HL-60 (cell line): ENCODE results near the gene DOP1A.

Experiments used
- GABPA ChIP-seq: IDR thresholded peaks from 2 replicates; pipeline ENCODE4 v1.6.1; 2012; ENCODE audit warnings: low read depth
- POLR2AphosphoS5 ChIP-seq: IDR thresholded peaks from 2 replicates; pipeline ENCODE4 v1.6.1; 2012; ENCODE audit warnings: low read depth
- SPI1 ChIP-seq: IDR thresholded peaks from 2 replicates; pipeline ENCODE4 v1.6.1; 2012; ENCODE audit warnings: low read depth, mild to moderate bottlenecking, borderline replicate concordance
- TF ChIP-seq, protein P1 (sequence below): IDR thresholded peaks from one replicate; pipeline ENCODE4 v1.5.1; 2011; ENCODE audit warnings: low read length, control low read depth, inconsistent platforms; ENCODE audit not compliant: insufficient read depth
- TF ChIP-seq, protein P2 (sequence below): IDR thresholded peaks from 2 replicates; pipeline ENCODE4 v1.6.1; 2012; ENCODE audit warnings: low read depth; ENCODE audit not compliant: insufficient replicate concordance

DNA sequence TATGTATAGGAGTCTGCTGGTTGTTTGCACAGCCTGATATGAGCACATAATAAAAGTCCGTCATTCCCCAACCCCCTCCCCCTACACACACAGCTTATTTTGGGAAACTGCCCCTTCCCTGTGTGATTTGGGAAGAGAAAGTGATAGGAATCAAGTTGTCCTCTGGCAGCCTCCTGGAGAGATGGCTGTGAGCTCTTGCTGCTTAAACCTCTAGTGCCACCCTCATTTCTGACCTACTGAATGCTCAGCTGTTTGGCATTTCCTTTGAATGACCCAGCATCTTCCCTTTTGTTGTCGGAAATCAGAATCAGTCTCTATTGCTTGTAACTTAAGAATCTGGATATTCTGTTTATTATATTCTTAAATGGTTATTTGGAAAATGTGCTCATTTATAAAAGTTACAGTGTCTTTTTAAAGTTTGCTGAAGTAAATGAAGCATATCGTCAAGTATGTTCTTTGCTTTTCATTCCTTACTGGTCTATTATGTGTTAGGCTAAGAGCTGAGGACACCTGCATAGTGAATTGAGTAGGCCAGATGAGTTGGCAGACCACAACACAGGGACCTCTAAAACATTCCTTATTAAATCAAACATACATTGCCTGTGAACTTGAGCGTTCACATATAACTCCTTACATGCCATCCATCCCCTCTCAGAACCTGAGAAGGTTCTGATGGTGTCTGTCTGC is 131.2 kb downstream of the DOP1A start:
- TF ChIP-seq, protein P1, sequence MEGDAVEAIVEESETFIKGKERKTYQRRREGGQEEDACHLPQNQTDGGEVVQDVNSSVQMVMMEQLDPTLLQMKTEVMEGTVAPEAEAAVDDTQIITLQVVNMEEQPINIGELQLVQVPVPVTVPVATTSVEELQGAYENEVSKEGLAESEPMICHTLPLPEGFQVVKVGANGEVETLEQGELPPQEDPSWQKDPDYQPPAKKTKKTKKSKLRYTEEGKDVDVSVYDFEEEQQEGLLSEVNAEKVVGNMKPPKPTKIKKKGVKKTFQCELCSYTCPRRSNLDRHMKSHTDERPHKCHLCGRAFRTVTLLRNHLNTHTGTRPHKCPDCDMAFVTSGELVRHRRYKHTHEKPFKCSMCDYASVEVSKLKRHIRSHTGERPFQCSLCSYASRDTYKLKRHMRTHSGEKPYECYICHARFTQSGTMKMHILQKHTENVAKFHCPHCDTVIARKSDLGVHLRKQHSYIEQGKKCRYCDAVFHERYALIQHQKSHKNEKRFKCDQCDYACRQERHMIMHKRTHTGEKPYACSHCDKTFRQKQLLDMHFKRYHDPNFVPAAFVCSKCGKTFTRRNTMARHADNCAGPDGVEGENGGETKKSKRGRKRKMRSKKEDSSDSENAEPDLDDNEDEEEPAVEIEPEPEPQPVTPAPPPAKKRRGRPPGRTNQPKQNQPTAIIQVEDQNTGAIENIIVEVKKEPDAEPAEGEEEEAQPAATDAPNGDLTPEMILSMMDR = no peak
- TF ChIP-seq POLR2AphosphoS5 = no peak
- TF ChIP-seq GABPA = no peak
- TF ChIP-seq, protein P2, sequence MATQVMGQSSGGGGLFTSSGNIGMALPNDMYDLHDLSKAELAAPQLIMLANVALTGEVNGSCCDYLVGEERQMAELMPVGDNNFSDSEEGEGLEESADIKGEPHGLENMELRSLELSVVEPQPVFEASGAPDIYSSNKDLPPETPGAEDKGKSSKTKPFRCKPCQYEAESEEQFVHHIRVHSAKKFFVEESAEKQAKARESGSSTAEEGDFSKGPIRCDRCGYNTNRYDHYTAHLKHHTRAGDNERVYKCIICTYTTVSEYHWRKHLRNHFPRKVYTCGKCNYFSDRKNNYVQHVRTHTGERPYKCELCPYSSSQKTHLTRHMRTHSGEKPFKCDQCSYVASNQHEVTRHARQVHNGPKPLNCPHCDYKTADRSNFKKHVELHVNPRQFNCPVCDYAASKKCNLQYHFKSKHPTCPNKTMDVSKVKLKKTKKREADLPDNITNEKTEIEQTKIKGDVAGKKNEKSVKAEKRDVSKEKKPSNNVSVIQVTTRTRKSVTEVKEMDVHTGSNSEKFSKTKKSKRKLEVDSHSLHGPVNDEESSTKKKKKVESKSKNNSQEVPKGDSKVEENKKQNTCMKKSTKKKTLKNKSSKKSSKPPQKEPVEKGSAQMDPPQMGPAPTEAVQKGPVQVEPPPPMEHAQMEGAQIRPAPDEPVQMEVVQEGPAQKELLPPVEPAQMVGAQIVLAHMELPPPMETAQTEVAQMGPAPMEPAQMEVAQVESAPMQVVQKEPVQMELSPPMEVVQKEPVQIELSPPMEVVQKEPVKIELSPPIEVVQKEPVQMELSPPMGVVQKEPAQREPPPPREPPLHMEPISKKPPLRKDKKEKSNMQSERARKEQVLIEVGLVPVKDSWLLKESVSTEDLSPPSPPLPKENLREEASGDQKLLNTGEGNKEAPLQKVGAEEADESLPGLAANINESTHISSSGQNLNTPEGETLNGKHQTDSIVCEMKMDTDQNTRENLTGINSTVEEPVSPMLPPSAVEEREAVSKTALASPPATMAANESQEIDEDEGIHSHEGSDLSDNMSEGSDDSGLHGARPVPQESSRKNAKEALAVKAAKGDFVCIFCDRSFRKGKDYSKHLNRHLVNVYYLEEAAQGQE = no peak
- TF ChIP-seq SPI1 = no peak
